GM12891 (cell line): ENCODE data around the gene RPL18.
"Not testable (repeated sequence)": the region's sequence is repeated elsewhere in the genome, so short reads cannot be mapped to it uniquely, and the experiment has no call there.

Experiments used
- DNase-seq: peaks from one replicate; pipeline ENCODE4 v3.0.0; 2011; ENCODE audit warnings: low spot score; ENCODE audit not compliant: insufficient read length
- FAIRE-seq: peaks from 2 replicates; lab custom pipeline; 2011; peaks lifted over from hg19 to GRCh38; lab: Jason Lieb, UNC
- PAX5 ChIP-seq: IDR thresholded peaks from 2 replicates; pipeline ENCODE4 v1.6.1; 2011; ENCODE audit warnings: low read length, moderate library complexity, mild to moderate bottlenecking; ENCODE audit not compliant: insufficient read depth, severe bottlenecking
- POLR2A ChIP-seq: IDR thresholded peaks from 2 replicates; pipeline ENCODE4 v1.6.1; 2011; ENCODE audit warnings: low read depth, low read length, control low read depth
- POLR2AphosphoS5 ChIP-seq: IDR thresholded peaks from 2 replicates; pipeline ENCODE4 v1.6.1; 2011; ENCODE audit warnings: low read depth, low read length, control low read depth
- POU2F2 ChIP-seq: IDR thresholded peaks from 2 replicates; pipeline ENCODE4 v1.6.1; 2011; ENCODE audit warnings: low read depth, mild to moderate bottlenecking, control low read depth, low read length, moderate library complexity
- SPI1 ChIP-seq: IDR thresholded peaks from 2 replicates; pipeline ENCODE4 v1.6.1; 2011; ENCODE audit warnings: low read depth, low read length, control low read depth
- TAF1 ChIP-seq: IDR thresholded peaks from 2 replicates; pipeline ENCODE4 v1.6.1; 2011; ENCODE audit warnings: low read depth, low read length, control low read depth

RPL18 gene

GRCh38 chr19:48635966-48636858 is 17.2 kb upstream of the RPL18 start:
- FAIRE-seq (no peak), DNase-seq (no peak)
- no peak for TF ChIP-seq POLR2AphosphoS5
- no peak for TF ChIP-seq POU2F2

DNA sequence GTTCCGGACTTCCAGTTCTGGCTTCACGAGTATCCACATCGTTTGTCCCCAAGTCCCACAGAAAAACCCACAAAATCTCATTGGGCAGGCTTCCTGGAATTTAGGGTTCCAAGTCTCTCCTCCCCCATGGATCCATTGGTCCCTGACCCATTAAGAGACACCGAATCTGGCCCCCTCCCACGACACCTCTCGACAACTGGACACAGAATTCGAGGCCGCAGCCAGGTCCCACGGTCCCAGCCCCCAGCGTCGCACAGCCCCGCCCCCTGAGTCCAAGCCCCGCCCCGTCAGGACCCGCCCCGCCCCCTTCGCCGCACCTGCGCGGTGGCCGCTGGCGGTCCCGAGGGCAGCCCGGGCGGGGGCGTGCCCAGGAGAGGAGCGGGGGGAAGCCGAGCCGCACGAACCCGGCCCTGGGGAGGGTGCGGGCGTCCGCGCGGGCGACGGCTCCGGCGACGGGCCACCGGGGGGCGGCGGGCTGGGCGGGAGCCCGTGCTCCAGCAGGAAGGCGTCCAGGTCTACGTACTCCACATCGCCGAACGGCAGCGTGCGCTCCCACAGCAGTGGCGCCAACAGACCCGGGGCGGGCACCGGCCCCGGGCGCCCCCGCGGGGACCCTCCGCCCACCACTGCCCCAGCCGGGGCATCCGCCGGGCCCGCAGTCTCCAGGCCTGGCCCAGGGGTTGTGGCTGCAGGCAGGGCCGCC is 16.4 kb upstream of the RPL18 start:
- TF ChIP-seq POLR2AphosphoS5 (0 out of 2 replicates have a peak, but pooled peaks have one; percentile 34), TAF1 (no peak), POU2F2 (no peak), PAX5 (no peak), SPI1 (no peak), POLR2A (no peak)
- peak; percentile 58 for FAIRE-seq
- DNase-seq, result peak; percentile 79

GRCh38 chr19:48634424-48635262 is 15.7 kb upstream of the RPL18 start:
- FAIRE-seq, result peak; percentile 94
- peak; percentile 76 for DNase-seq

GRCh38 chr19:48634036-48634342 is 15.0 kb upstream of the RPL18 start:
- FAIRE-seq (no peak), DNase-seq (no peak)
- no peak for TF ChIP-seq TAF1
- TF ChIP-seq POLR2A, result no peak
- no peak for TF ChIP-seq PAX5
- TF ChIP-seq POLR2AphosphoS5, result no peak; the same call in 1 of the 2 replicates
- TF ChIP-seq SPI1, result no peak
- no peak for TF ChIP-seq POU2F2

More at GRCh38 chr19:48634424-48635262, 15.7 kb upstream of the RPL18 start:
- TF ChIP-seq POLR2AphosphoS5, result no peak
- TF ChIP-seq PAX5, result peak; percentile 44
- no peak for TF ChIP-seq POLR2A

DNA sequence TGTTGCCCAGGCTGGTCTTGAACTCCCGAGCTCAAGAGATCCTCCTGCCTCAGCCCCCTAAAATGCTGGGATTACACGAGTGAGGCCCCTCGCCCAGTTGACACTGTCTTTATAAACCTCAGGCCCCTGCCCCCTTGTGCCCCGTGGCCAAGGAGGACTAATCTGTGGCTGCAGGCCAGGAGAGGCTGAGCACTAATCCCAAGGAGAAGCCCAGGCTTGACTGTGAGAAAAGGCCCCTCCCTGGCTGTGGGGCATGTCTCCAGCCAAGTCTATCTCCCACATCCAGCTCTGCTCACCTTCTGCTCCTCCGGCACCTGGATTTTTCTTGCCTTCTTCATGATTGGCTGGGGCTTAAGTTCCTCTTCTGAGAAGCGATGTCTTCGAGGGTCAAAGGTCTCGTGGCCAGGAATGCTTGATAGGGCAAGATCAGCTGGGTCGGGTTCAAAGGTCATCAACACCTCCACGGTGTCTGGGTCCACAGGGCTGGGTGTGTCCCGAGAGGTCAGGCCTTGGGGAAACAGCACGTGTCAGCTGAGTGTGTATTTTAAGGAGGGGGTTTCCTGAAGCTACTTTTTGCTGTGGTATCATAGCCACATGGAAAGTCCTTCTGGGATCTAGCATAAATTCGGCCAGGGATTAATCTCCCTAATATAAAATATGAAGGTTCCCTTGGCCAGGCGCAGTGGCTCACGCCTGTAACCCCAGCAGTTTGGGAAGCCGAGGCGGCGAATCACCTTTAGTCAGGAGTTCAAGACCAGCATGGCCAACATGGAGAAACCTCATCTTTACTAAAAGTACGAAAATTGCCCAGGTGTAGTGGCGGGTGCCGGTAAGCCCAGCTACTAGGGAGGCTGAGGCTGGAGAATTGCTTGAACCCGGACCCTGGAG is 14.4 kb upstream of the RPL18 start:
- FAIRE-seq, result no peak

DNA sequence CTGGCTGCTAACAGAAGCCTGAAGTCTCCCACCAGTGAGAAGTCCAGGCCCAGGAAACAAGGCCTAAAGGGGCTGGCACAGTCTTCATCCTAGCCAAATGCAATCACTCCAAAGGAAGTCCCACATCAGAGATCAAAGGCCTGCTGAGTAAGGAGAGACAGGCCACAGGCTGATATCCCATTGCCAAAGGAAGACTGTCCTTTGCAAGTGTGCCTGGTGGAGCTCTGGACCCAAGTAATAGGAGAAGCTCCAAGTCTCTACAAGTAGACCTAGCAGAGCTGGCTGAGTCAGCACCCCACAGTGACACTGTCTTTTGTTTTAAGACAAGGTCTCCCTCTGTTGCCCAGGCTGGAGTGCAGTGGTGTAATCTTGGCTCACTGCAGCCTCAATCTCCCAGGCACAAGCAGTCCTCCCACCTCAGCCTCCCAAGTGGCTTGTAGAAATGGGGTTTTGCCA is 13.7 kb upstream of the RPL18 start:
- DNase-seq, result no peak
- TF ChIP-seq TAF1 (no peak), POU2F2 (no peak), POLR2A (no peak), POLR2AphosphoS5 (no peak), SPI1 (no peak), PAX5 (no peak)
- no peak for FAIRE-seq

More for the DNA sequence above, 14.4 kb upstream of the RPL18 start:
- no peak for TF ChIP-seq TAF1
- TF ChIP-seq PAX5, result no peak
- peak; percentile 12; the same call in 1 of the 2 replicates for TF ChIP-seq POLR2A
- TF ChIP-seq POU2F2, result no peak
- TF ChIP-seq POLR2AphosphoS5, result no peak; the same call in 1 of the 2 replicates
- no peak for DNase-seq

- not testable (repeated sequence) for DNase-seq
These were observed 13.3 kb upstream of the RPL18 start for GRCh38 chr19:48632286-48632685.

DNA sequence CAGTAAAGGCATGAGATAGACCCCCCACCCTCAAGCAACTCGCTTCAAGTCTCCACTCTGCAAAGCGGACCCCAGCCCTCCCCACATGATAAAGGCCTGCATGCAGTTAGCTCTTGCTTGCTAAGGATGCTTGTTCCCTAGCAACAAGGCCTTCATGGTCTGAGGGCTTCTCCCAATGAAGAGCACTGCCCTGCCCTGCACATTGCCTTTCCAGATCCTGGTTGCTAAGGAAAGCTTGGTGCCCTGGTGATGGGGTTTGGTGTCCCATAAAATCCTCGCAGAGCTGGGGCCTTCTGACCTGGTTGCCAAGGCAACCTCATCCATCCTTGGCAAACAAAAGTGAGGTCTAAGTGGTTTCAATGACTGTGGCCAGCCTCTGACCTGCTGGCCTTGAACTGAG is 12.2 kb upstream of the RPL18 start:
- TF ChIP-seq POLR2A (no peak), TAF1 (no peak), POU2F2 (no peak), PAX5 (no peak), SPI1 (no peak), POLR2AphosphoS5 (no peak; the same call in 1 of the 2 replicates)
- FAIRE-seq, result no peak
- DNase-seq, result no peak

More at GRCh38 chr19:48632286-48632685, 13.3 kb upstream of the RPL18 start:
- not testable (repeated sequence) for FAIRE-seq

DNA sequence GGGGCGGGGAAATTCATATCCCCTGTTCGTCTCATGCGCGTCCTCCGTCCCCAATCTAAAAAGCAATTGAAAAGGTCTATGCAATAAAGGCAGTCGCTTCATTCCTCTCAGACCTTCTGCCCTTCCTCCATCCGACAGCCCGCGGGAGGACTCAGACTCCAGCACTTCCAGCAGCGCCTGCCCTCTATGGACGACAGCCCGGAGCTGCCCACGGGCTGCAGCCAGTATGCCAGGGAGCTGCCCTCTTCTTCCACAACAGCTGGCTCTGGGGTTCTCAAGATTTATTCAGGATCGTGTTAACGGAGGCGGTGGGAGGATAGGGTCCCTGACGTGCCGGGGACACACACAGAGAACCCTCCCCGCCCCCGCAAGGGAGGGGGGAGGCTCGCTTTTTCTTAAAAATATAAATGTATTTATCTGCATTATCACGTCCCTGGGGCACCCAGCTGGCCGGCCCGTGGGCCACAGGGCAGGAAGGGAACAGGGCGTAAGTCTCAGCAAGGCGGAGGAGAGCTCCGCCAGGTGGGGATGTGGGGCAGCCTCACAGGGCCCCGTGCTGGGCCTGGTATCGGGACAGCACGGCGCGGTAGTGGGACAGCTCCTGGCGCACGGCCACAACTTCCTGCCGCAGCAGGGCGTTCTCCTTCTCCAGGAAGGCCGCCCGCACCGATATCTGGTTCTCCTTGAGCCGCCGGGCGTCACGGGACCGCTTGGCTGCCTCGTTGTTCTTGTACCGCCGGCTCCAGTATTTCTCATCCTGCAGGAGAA is 11.5 kb upstream of the RPL18 start:
- DNase-seq, result no peak
- FAIRE-seq, result no peak
- TF ChIP-seq SPI1, result no peak
- no peak for TF ChIP-seq POLR2A
- no peak for TF ChIP-seq TAF1
- no peak for TF ChIP-seq POU2F2
- no peak for TF ChIP-seq POLR2AphosphoS5
- TF ChIP-seq PAX5, result no peak
